Thyroid gland (tissue), 4 donors: ENCODE results near the gene OTUD1.

Source experiments
- POLR2A ChIP-seq, 2 donors: fragments of 450-650 bp; IDR thresholded peaks; one replicate each; pipeline ENCODE4 v1.6.1; 2017; ENCODE audit warnings: antibody characterized with exemption in 2 of 2, mild to moderate bottlenecking in 2 of 2, moderate library complexity in 1 of 2
- TF ChIP-seq, protein P1 (sequence below), 6 experiments: fragments of 200-600 bp in 3 of 6; fragments of 450-650 bp in 3 of 6; sonication (generic) in 3 of 6; IDR thresholded peaks; one replicate each; pipeline ENCODE4 v1.5.1; 2016 to 2019; ENCODE audit warnings: antibody characterized with exemption in 6 of 6, mild to moderate bottlenecking in 2 of 6, inconsistent platforms in 1 of 6, moderate library complexity in 1 of 6

GRCh38 chr10:23422003-23422411, 16.9 kb upstream of the OTUD1 start:
- TF ChIP-seq POLR2A (IDR thresholded peaks at IDR 0.05), result no peak
- TF ChIP-seq, protein P1, sequence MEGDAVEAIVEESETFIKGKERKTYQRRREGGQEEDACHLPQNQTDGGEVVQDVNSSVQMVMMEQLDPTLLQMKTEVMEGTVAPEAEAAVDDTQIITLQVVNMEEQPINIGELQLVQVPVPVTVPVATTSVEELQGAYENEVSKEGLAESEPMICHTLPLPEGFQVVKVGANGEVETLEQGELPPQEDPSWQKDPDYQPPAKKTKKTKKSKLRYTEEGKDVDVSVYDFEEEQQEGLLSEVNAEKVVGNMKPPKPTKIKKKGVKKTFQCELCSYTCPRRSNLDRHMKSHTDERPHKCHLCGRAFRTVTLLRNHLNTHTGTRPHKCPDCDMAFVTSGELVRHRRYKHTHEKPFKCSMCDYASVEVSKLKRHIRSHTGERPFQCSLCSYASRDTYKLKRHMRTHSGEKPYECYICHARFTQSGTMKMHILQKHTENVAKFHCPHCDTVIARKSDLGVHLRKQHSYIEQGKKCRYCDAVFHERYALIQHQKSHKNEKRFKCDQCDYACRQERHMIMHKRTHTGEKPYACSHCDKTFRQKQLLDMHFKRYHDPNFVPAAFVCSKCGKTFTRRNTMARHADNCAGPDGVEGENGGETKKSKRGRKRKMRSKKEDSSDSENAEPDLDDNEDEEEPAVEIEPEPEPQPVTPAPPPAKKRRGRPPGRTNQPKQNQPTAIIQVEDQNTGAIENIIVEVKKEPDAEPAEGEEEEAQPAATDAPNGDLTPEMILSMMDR (IDR thresholded peaks at IDR 0.05), result no peak
